Peyer's patch (tissue), 4 donors: ENCODE measurements around the gene FIGN. TPM values are rescaled to one million over a fixed set of nuclear protein-coding genes. Genes with fewer than 3 reads are reported as not detected.

Source experiments
- DNase-seq, 3 donors: peaks; one replicate each; pipeline ENCODE4 v3.0.0-alpha.2; 2017 to 2019
- H3K27ac ChIP-seq, 4 donors: fragments of 200-600 bp; sonication (generic); one replicate each; pipeline ENCODE4 v1.5.1; 2016 to 2019
- H3K27me3 ChIP-seq, 2 donors: fragments of 200-600 bp; sonication (generic); one replicate each; pipeline ENCODE4 v1.5.1; 2019
- H3K36me3 ChIP-seq, 3 donors: fragments of 200-600 bp; sonication (generic); one replicate each; pipeline ENCODE4 v1.5.1; 2016 to 2019
- H3K4me1 ChIP-seq, 4 donors: fragments of 200-600 bp; sonication (generic); one replicate each; pipeline ENCODE4 v1.5.1; 2016 to 2019
- H3K4me3 ChIP-seq, 4 donors: fragments of 200-600 bp; sonication (generic); 1 replicate in 3 of 4; 2 replicates in 1 of 4; pipeline ENCODE4 v1.5.1; 2016 to 2019; ENCODE audit warnings: mild to moderate bottlenecking in 1 of 4
- H3K9me3 ChIP-seq, 4 donors: fragments of 200-600 bp; sonication (generic); one replicate each; pipeline ENCODE4 v1.5.1; 2016 to 2019; ENCODE audit warnings: mild to moderate bottlenecking in 1 of 4
- POLR2A ChIP-seq, 2 donors: fragments of 450-650 bp; IDR thresholded peaks; one replicate each; pipeline ENCODE4 v1.5.1; 2017; ENCODE audit warnings: antibody characterized with exemption in 2 of 2, mild to moderate bottlenecking in 2 of 2, moderate library complexity in 2 of 2
- total RNA-seq, 4 donors: library from RNA; depleted of rRNA; stranded (reverse); fragments of >200 nt; gene quantifications; one replicate each; pipeline ENCODE4 v1.1.0, GENCODE V29; 2016
- TF ChIP-seq, protein P1 (sequence below), 6 experiments: fragments of 450-650 bp in 4 of 6; fragments of 200-600 bp in 2 of 6; sonication (generic) in 1 of 6; IDR thresholded peaks; one replicate each; pipeline ENCODE4 v1.5.1; 2017 to 2019; ENCODE audit warnings: antibody characterized with exemption in 6 of 6, mild to moderate bottlenecking in 3 of 6, moderate library complexity in 1 of 6

Gene FIGN
- total RNA-seq, 4 donors from 2014 or later = 0.53 to 8.3 (median 0.95) TPM

DNA sequence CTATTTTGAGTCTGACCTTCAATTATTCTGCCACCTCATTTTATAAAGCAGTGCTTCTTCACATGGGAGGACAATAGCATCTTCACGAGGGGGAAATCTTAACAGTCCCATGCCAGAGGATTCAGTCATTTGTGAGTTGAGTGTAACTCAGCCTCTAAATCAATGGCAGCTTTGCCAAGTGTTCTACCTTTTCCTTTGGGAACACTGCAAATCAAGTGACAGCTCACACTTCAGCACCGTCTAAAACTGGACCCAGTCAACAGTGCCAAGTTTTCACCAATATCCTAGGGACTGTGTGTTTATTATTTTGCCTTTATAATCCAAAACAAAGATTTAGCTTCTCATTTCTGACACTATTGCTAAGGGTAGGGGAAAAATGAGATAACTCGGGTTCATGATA lies 133.6 kb downstream of the FIGN start:
- no peaks in the 10 kb centered on the region for H3K36me3 ChIP-seq

DNA sequence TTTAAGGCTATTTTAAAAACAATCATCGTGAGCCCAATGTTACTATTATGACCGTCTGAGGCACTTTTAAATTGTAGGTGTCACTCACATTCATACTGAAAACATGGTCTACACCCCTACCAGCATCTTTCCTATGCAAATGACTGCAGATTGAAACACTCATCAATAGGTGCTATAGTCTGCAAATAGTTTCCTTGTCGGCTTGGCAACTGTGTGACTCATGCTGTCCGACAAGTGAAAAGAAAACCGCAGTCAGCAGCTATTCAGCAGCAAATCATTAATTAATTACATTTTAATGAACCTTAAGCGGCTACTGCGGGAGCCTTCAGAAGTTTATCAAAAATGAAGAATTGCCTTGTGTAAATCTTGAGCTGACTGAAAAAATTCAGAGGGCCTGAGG lies 134.4 kb downstream of the FIGN start:
- H3K4me1 ChIP-seq = no peaks in the 10 kb centered on the region
- no peaks in the 10 kb centered on the region for H3K27me3 ChIP-seq
- no peak overlapping the region for H3K4me3 ChIP-seq
- TF ChIP-seq, protein P1, sequence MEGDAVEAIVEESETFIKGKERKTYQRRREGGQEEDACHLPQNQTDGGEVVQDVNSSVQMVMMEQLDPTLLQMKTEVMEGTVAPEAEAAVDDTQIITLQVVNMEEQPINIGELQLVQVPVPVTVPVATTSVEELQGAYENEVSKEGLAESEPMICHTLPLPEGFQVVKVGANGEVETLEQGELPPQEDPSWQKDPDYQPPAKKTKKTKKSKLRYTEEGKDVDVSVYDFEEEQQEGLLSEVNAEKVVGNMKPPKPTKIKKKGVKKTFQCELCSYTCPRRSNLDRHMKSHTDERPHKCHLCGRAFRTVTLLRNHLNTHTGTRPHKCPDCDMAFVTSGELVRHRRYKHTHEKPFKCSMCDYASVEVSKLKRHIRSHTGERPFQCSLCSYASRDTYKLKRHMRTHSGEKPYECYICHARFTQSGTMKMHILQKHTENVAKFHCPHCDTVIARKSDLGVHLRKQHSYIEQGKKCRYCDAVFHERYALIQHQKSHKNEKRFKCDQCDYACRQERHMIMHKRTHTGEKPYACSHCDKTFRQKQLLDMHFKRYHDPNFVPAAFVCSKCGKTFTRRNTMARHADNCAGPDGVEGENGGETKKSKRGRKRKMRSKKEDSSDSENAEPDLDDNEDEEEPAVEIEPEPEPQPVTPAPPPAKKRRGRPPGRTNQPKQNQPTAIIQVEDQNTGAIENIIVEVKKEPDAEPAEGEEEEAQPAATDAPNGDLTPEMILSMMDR (IDR thresholded peaks at IDR 0.05) = no peak
- TF ChIP-seq POLR2A (IDR thresholded peaks at IDR 0.05) = no peak
- no peak overlapping the region for H3K27ac ChIP-seq
- H3K9me3 ChIP-seq = no peaks in the 10 kb centered on the region
- no peak for DNase-seq
- H3K36me3 ChIP-seq = no peaks in the 10 kb centered on the region

More for the DNA sequence above, 133.6 kb downstream of the FIGN start:
- Histone ChIP-seq H3K4me1 (no peaks in the 10 kb centered on the region), H3K27me3 (no peaks in the 10 kb centered on the region), H3K27ac (no peak overlapping the region), H3K9me3 (no peaks in the 10 kb centered on the region), H3K4me3 (no peak overlapping the region)
- no peak for DNase-seq
- TF ChIP-seq, protein P1 (IDR thresholded peaks at IDR 0.05) = no peak
- no peak for TF ChIP-seq POLR2A (IDR thresholded peaks at IDR 0.05)

DNA sequence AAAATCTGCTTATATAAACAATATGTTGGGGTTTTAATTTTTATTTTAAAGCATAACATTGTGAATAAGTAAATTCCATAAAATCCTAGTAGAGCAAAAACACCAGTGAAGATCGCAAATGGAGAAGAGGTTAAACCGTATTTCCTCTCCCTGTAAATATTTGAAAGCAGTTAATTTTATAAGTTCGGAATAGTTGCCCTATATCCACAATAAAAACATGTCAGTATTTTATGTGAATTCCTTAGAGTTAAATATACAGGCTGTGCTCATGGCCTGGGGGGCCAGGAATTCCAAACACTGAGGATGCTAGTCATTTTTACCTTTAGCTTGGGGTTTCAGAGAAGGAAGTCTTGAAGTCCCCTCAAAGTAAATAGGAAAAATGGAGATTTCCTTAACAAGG lies 135.0 kb downstream of the FIGN start:
- TF ChIP-seq, protein P1 (IDR thresholded peaks at IDR 0.05) = no peak
- TF ChIP-seq POLR2A (IDR thresholded peaks at IDR 0.05) = no peak
- no peaks in the 10 kb centered on the region for H3K27me3 ChIP-seq
- no peak overlapping the region for H3K27ac ChIP-seq
- H3K4me3 ChIP-seq = no peak overlapping the region
- H3K9me3 ChIP-seq = no peaks in the 10 kb centered on the region
- H3K4me1 ChIP-seq = no peaks in the 10 kb centered on the region
- no peaks in the 10 kb centered on the region for H3K36me3 ChIP-seq
- no peak for DNase-seq

DNA sequence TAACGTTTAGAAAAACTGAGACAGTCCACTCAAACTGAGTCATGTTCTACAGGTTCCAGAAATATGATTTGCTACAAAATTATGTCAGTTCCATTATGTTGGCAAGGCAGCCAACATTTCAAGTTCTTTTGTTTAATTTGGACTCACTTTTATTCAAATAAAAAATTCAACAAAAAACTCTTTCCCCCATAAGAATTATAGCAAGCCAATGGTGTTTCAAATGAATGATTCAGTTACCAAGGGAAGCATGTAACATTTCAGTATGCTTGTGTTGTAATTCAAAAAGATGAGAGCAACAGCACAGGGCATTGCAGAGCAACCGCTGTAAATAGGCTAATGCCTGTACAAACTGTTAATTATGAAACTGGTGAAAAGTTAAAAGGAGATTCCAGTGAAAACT lies 140.8 kb downstream of the FIGN start:
- Histone ChIP-seq H3K4me3 (no peak overlapping the region), H3K4me1 (no peaks in the 10 kb centered on the region), H3K27me3 (no peaks in the 10 kb centered on the region), H3K36me3 (no peaks in the 10 kb centered on the region), H3K27ac (no peak overlapping the region), H3K9me3 (no peaks in the 10 kb centered on the region)
- TF ChIP-seq, protein P1 (IDR thresholded peaks at IDR 0.05) = no peak
- no peak for TF ChIP-seq POLR2A (IDR thresholded peaks at IDR 0.05)
- DNase-seq = no peak

DNA sequence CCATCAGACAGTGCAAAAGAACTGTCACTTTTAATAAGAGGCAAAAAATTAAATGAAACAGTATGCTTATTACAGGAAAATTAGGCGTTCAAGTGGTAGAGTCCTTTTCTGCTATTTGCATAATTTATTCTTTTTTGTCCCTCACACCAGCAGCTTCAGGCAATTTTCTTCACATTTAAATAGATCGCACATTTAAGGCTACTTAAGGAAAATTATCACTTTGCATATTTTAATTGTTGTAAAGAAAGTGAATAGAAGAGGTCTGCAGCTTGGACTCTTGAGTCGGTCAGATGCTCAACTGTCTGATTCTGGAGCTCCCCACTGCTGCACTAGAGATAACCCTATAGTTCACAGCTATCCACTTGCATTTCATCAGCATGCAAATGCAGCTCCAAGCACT lies 141.3 kb downstream of the FIGN start:
- Histone ChIP-seq H3K36me3 (no peaks in the 10 kb centered on the region), H3K9me3 (no peaks in the 10 kb centered on the region), H3K4me3 (no peak overlapping the region), H3K27me3 (no peaks in the 10 kb centered on the region), H3K27ac (no peak overlapping the region), H3K4me1 (no peaks in the 10 kb centered on the region)
- DNase-seq = no peak
- TF ChIP-seq, protein P1 (IDR thresholded peaks at IDR 0.05) = no peak
- no peak for TF ChIP-seq POLR2A (IDR thresholded peaks at IDR 0.05)

DNA sequence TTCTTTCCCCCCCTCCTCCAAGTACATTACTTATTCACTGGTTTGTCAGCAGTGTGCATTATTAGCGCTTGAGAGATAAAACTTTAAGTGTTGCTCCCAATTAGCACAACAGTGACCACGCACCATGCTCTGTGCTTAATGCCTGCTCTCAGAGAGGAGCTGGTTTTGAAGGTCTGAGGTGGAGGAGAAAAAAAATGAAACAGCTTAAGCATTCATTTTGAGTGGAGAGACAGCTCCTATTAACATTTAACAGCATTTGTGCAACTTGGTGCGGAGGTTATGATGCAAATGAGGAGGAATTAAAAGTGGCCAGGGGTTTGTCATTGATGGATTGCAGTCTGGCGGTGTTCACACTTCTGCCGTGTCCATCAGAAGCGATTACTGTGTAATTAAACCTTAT lies 141.8 kb downstream of the FIGN start:
- Histone ChIP-seq H3K27ac (no peak overlapping the region), H3K36me3 (no peaks in the 10 kb centered on the region), H3K9me3 (no peaks in the 10 kb centered on the region), H3K27me3 (no peaks in the 10 kb centered on the region), H3K4me1 (no peaks in the 10 kb centered on the region), H3K4me3 (no peak overlapping the region)
- TF ChIP-seq, protein P1 (IDR thresholded peaks at IDR 0.05) = no peak
- no peak for TF ChIP-seq POLR2A (IDR thresholded peaks at IDR 0.05)
- DNase-seq = no peak
